ENCODE results near the gene SLC30A3.

DNA sequence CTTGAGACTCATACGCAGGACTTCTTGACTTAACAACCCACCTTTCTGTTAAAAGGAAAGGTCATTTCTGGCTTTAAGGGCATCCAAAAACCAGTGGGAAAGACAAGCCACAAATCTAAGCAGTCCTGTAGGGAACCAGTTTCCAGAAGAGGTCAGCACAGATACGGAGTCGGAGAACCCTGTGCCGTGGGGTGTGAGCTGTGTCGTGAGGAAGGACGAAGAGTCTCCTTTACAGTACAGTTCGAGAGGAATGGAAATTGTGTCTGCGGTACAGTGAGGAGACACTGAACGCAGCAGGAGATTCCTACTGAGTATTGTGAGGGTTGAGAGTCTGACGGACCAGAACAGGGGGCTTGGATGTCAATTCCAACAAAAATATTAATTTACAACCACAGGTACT lies 17.7 kb downstream of the SLC30A3 start:
- TF ChIP-seq CTCF (conservative IDR thresholded peaks at IDR 0.05) = no peak
- TF ChIP-seq EZH2 (IDR thresholded peaks at IDR 0.05; ENCODE audit: low read depth) = no peak

All from PC-9 (cell line).